ENCODE data around the gene EVX2. TPM values are rescaled to one million over a fixed set of nuclear protein-coding genes. Genes with fewer than 3 reads are reported as not detected.

The EVX2 gene
- total RNA-seq, 1 experiment from 2014 or later, result not detected

- no TSS peak for BruUV-seq (replicated peaks)
- no peak for TF ChIP-seq EZH2 (IDR thresholded peaks at IDR 0.05; ENCODE audit: low read depth)
These were observed 31.3 kb upstream of the EVX2 start for GRCh38 chr2:176114930-176115625.

GRCh38 chr2:176114120-176114929 lies 30.6 kb upstream of the EVX2 start:
- H3K4me2 ChIP-seq, result no peak overlapping the region
- no peaks in the 10 kb centered on the region for H3K9me3 ChIP-seq (ENCODE audit: insufficient read depth, low read depth)
- no peaks in the 10 kb centered on the region for H3K79me2 ChIP-seq (ENCODE audit: low read depth)
- no peaks in the 10 kb centered on the region for H3K9me2 ChIP-seq (ENCODE audit: insufficient read depth)
- peaks cover 82% of the 10 kb centered on the region for H3K27me3 ChIP-seq (ENCODE audit: insufficient read depth, low read depth)
- CTCF ChIA-PET, result interaction anchor here (0.6 kb wide), 2 partner anchors 53 to 538 kb away, joined by 3 to 10 read pairs; no protein-coding TSS in a partner anchor
- intact Hi-C loops (cut with micrococcal nuclease; ENCODE audit: unreplicated experiment), result loop anchor here (5.0 kb wide), 1 partner anchor 1033 kb away; no protein-coding TSS in a partner anchor
- no peaks in the 10 kb centered on the region for H4K20me1 ChIP-seq (ENCODE audit: insufficient read depth)
- H2AFZ ChIP-seq, result no peak overlapping the region
- TF ChIP-seq EZH2 (IDR thresholded peaks at IDR 0.05; ENCODE audit: low read depth), result no peak
- no peak for TF ChIP-seq CTCF (conservative IDR thresholded peaks at IDR 0.05)
- DNase-seq, result no peak
- no peaks in the 10 kb centered on the region for H3K36me3 ChIP-seq (ENCODE audit: low read depth)
- H3K4me3 ChIP-seq, result no peak overlapping the region
- POLR2A ChIA-PET (ENCODE audit: unreplicated experiment), result no interaction called here
- no peaks in the 10 kb centered on the region for H3F3A ChIP-seq (ENCODE audit: insufficient read depth, low read depth)
- H3K4me1 ChIP-seq (replicated peaks; ENCODE audit: insufficient read depth), result no peaks in the 10 kb centered on the region
- no TSS peak for BruUV-seq (replicated peaks)
- no peak overlapping the region for H3K27ac ChIP-seq

More at GRCh38 chr2:176114930-176115625, 31.3 kb upstream of the EVX2 start:
- intact Hi-C loops (cut with micrococcal nuclease; ENCODE audit: unreplicated experiment), result loop anchor here (5.0 kb wide), 1 partner anchor 1032 kb away; no protein-coding TSS in a partner anchor
- Histone ChIP-seq H3K4me2 (no peak overlapping the region), H3K9me3 (ENCODE audit: insufficient read depth, low read depth) (no peaks in the 10 kb centered on the region), H2AFZ (no peak overlapping the region), H3F3A (ENCODE audit: insufficient read depth, low read depth) (no peaks in the 10 kb centered on the region), H3K9me2 (ENCODE audit: insufficient read depth) (no peaks in the 10 kb centered on the region), H3K27me3 (ENCODE audit: insufficient read depth, low read depth) (peaks cover 87% of the 10 kb centered on the region), H3K4me3 (no peak overlapping the region), H4K20me1 (ENCODE audit: insufficient read depth) (no peaks in the 10 kb centered on the region), H3K4me1 (replicated peaks; ENCODE audit: insufficient read depth) (no peaks in the 10 kb centered on the region), H3K36me3 (ENCODE audit: low read depth) (no peaks in the 10 kb centered on the region), H3K79me2 (ENCODE audit: low read depth) (no peaks in the 10 kb centered on the region), H3K27ac (no peak overlapping the region)
- ChIA-PET POLR2A (ENCODE audit: unreplicated experiment) (no interaction called here), CTCF (interaction anchor here (0.6 kb wide), 1 partner anchor 1034 kb away, joined by 3 read pairs; no protein-coding TSS in a partner anchor)
- no peak for DNase-seq

GRCh38 chr2:176112375-176113302 lies 28.9 kb upstream of the EVX2 start:
- CTCF ChIA-PET, result interaction anchor here (0.5 to 0.6 kb wide), 4 partner anchors 328 to 1566 kb away, joined by 3 to 4 read pairs (median 3); no protein-coding TSS in a partner anchor

More at GRCh38 chr2:176112375-176113302, 28.9 kb upstream of the EVX2 start:
- no peaks in the 10 kb centered on the region for H3F3A ChIP-seq (ENCODE audit: insufficient read depth, low read depth)
- H3K27me3 ChIP-seq (ENCODE audit: insufficient read depth, low read depth), result peaks cover 68% of the 10 kb centered on the region
- intact Hi-C loops (cut with micrococcal nuclease; ENCODE audit: unreplicated experiment), result loop anchor here (5.0 kb wide), 1 partner anchor 1035 kb away; no protein-coding TSS in a partner anchor
- POLR2A ChIA-PET (ENCODE audit: unreplicated experiment), result no interaction called here
- no peaks in the 10 kb centered on the region for H3K9me2 ChIP-seq (ENCODE audit: insufficient read depth)
- H3K27ac ChIP-seq, result no peak overlapping the region
- H2AFZ ChIP-seq, result no peak overlapping the region
- TF ChIP-seq CTCF (conservative IDR thresholded peaks at IDR 0.05) (no peak), EZH2 (IDR thresholded peaks at IDR 0.05; ENCODE audit: low read depth) (no peak)
- no peaks in the 10 kb centered on the region for H3K9me3 ChIP-seq (ENCODE audit: insufficient read depth, low read depth)
- BruUV-seq (replicated peaks), result no TSS peak
- no peaks in the 10 kb centered on the region for H3K36me3 ChIP-seq (ENCODE audit: low read depth)
- DNase-seq, result no peak
- H3K4me1 ChIP-seq (replicated peaks; ENCODE audit: insufficient read depth), result no peaks in the 10 kb centered on the region
- H3K4me3 ChIP-seq, result no peak overlapping the region
- no peaks in the 10 kb centered on the region for H3K79me2 ChIP-seq (ENCODE audit: low read depth)
- no peaks in the 10 kb centered on the region for H4K20me1 ChIP-seq (ENCODE audit: insufficient read depth)
- H3K4me2 ChIP-seq, result no peak overlapping the region
